ENCODE data around the gene DNAJC13. TPM values are rescaled to one million over a fixed set of nuclear protein-coding genes. Genes with fewer than 3 reads are reported as not detected.
A peak's percentile ranks its signal among the peaks of the same experiment; 100 is the strongest.

DNAJC13 gene
- total RNA-seq, 2 donors from 2014 or later: 41.3 to 51.3 TPM

DNA sequence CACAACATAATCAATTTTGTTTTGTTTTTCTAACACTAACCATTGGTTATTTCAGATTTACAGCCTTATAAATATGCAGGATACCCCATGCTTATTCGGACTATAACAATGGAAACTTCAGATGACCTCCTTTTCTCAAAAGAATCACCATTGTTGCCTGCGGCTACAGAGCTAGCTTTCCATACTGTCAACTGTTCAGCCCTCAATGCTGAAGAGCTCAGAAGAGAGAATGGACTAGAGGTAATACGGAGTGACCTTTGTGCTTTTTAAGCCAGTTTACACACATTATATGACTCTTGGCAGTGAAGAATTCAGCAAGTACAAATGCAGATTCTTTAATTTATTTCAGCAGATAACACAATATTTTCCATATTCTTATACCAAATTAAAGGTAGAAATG, 81.8 kb downstream of the DNAJC13 start:
- TF ChIP-seq CTCF (IDR thresholded peaks at IDR 0.05): no peak
- Histone ChIP-seq H3K9me3 (no peaks in the 10 kb centered on the region), H3K27ac (peak overlapping the region; percentile 17), H3K4me1 (peaks cover 4% of the 10 kb centered on the region), H3K36me3 (peaks cover 13% of the 10 kb centered on the region), H3K9ac (ENCODE audit: low read depth in 2 of 2, low read length in 2 of 2) (no peak overlapping the region), H3K27me3 (no peaks in the 10 kb centered on the region), H3K4me3 (no peak overlapping the region)
- intact Hi-C loops (cut with DNase I): no loop called here
- DNase-seq: no peak

GRCh38 chr3:132503559-132503958, 86.3 kb downstream of the DNAJC13 start:
- no peak for TF ChIP-seq CTCF (IDR thresholded peaks at IDR 0.05)
- peaks cover 13% of the 10 kb centered on the region for H3K4me1 ChIP-seq
- no peak for DNase-seq
- H3K9ac ChIP-seq (ENCODE audit: low read depth in 2 of 2, low read length in 2 of 2): peak overlapping the region in 1 of 2 donors; percentile 34
- no peaks in the 10 kb centered on the region for H3K27me3 ChIP-seq
- no peaks in the 10 kb centered on the region for H3K9me3 ChIP-seq
- H3K4me3 ChIP-seq: no peak overlapping the region
- intact Hi-C loops (cut with DNase I): loop anchor here (10.0 kb wide), 1 partner anchor 181 kb away; no protein-coding TSS in a partner anchor
- peaks cover 6% of the 10 kb centered on the region for H3K36me3 ChIP-seq
- H3K27ac ChIP-seq: no peak overlapping the region

GRCh38 chr3:132504375-132504933, 87.2 kb downstream of the DNAJC13 start:
- Histone ChIP-seq H3K9ac (ENCODE audit: low read depth in 2 of 2, low read length in 2 of 2) (no peak overlapping the region), H3K27me3 (no peaks in the 10 kb centered on the region), H3K4me1 (peaks cover 10% of the 10 kb centered on the region), H3K9me3 (no peaks in the 10 kb centered on the region), H3K36me3 (peaks cover 6% of the 10 kb centered on the region), H3K27ac (no peak overlapping the region), H3K4me3 (no peak overlapping the region)
- DNase-seq: no peak
- TF ChIP-seq CTCF (IDR thresholded peaks at IDR 0.05): no peak
- intact Hi-C loops (cut with DNase I): loop anchor here (10.0 kb wide), 1 partner anchor 180 kb away; no protein-coding TSS in a partner anchor

GRCh38 chr3:132507657-132508056, 90.4 kb downstream of the DNAJC13 start:
- Histone ChIP-seq H3K4me1 (peaks cover 9% of the 10 kb centered on the region), H3K4me3 (no peak overlapping the region), H3K27ac (peak overlapping the region; percentile 37), H3K9me3 (no peaks in the 10 kb centered on the region), H3K27me3 (no peaks in the 10 kb centered on the region), H3K36me3 (no peaks in the 10 kb centered on the region), H3K9ac (ENCODE audit: low read depth in 2 of 2, low read length in 2 of 2) (no peak overlapping the region)
- no peak for DNase-seq
- intact Hi-C loops (cut with DNase I): loop anchor here (10.0 kb wide), 1 partner anchor 177 kb away; no protein-coding TSS in a partner anchor
- no peak for TF ChIP-seq CTCF (IDR thresholded peaks at IDR 0.05)

DNA sequence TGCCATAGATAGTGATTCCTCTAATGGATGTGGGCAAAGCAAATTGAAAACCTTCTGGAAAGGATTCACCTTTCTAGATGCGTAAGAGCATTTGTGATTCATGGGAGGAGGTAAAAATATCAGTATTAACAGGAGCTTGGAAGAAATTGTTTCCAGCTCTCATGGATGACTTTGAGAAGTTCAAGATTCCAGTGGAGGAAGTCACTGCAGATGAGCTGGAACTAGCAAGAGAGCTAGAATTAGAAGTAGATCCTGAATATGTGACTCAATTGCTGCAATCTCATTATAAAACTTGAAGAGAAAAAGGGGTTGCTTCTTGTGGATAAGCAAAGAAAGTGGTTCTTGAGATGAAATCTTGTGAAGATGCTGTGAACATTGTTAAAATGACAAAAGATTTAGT, 91.8 kb downstream of the DNAJC13 start:
- no peaks in the 10 kb centered on the region for H3K27me3 ChIP-seq
- intact Hi-C loops (cut with DNase I): loop anchor here (10.0 kb wide), 1 partner anchor 176 kb away; no protein-coding TSS in a partner anchor
- H3K36me3 ChIP-seq: peaks cover under 1% of the 10 kb centered on the region
- no peak overlapping the region for H3K4me3 ChIP-seq
- no peak overlapping the region for H3K9ac ChIP-seq (ENCODE audit: low read depth in 2 of 2, low read length in 2 of 2)
- TF ChIP-seq CTCF (IDR thresholded peaks at IDR 0.05): no peak
- H3K9me3 ChIP-seq: no peaks in the 10 kb centered on the region
- H3K4me1 ChIP-seq: peaks cover 9% of the 10 kb centered on the region
- DNase-seq: no peak
- H3K27ac ChIP-seq: no peak overlapping the region
